H1 (cell line): Measurements from ENCODE around the gene NSUN7. TPM values are rescaled to one million over a fixed set of nuclear protein-coding genes. Genes with fewer than 3 reads are reported as not detected.

Experiments used
- CTCF ChIA-PET: fragments of 300-600 bp; sonication (Branson Sonifier 250); formaldehyde crosslinking; loops from one replicate; lab custom pipeline; 2021; ENCODE audit not compliant: partially characterized antibody; lab: Charles Lee
- POLR2A ChIA-PET: fragments of 300-600 bp; sonication (Branson Sonifier 250); formaldehyde crosslinking; loops from one replicate; lab custom pipeline; 2021; ENCODE audit warnings: inconsistent platforms; ENCODE audit not compliant: partially characterized antibody; lab: Charles Lee
- DNase-seq, 2 experiments: peaks; one replicate each; pipeline versions ENCODE4 v3.0.0 to v3.0.0-alpha.2; 2010 to 2022; ENCODE audit warnings: low spot score in 2 of 2, low read depth in 1 of 2, mixed read lengths in 1 of 2
- FAIRE-seq: peaks from 2 replicates; lab custom pipeline; 2011; peaks lifted over from hg19 to GRCh38; lab: Jason Lieb, UNC
- H2AFZ ChIP-seq: 2 replicates; pipeline ENCODE4 v1.8.1; 2012; ENCODE audit warnings: low read length, inconsistent platforms
- H2AK5ac ChIP-seq: 2 replicates; pipeline ENCODE4 v1.6.1; 2013; ENCODE audit warnings: low read depth, low read length
- H2BK120ac ChIP-seq: replicated peaks from 2 replicates; pipeline ENCODE3; 2013; ENCODE audit warnings: low read depth, low read length, inconsistent platforms
- H2BK12ac ChIP-seq: 2 replicates; pipeline ENCODE4 v1.6.1; 2013; ENCODE audit warnings: low read depth, low read length
- H2BK15ac ChIP-seq: 2 replicates; pipeline ENCODE4 v1.6.1; 2013; ENCODE audit warnings: low read length
- H2BK20ac ChIP-seq: 2 replicates; pipeline ENCODE4 v1.6.1; 2013; ENCODE audit warnings: low read length
- H2BK5ac ChIP-seq: 2 replicates; pipeline ENCODE4 v1.6.1; 2013; ENCODE audit warnings: low read depth, low read length
- H3K14ac ChIP-seq: 2 replicates; pipeline ENCODE4 v1.6.1; 2013; ENCODE audit warnings: inconsistent platforms; ENCODE audit not compliant: insufficient read length
- H3K18ac ChIP-seq: 2 replicates; pipeline ENCODE4 v1.6.1; 2013; ENCODE audit warnings: low read length; ENCODE audit errors: extremely low read depth
- H3K23ac ChIP-seq: 2 replicates; pipeline ENCODE4 v1.6.1; 2013; ENCODE audit warnings: inconsistent platforms; ENCODE audit not compliant: insufficient read length
- H3K23me2 ChIP-seq: 2 replicates; pipeline ENCODE4 v1.6.1; 2013; ENCODE audit warnings: low read depth, low read length
- H3K27ac ChIP-seq: 2 replicates; pipeline ENCODE4 v1.6.1; 2011; ENCODE audit warnings: low read depth, low read length, inconsistent platforms
- H3K27me3 ChIP-seq, 4 experiments: replicated peaks in 1 of 4; 1 replicate in 1 of 4; 2 replicates in 3 of 4; pipeline versions ENCODE4 v1.6.1 to v1.8.1; 2011 to 2013; ENCODE audit warnings: low read length in 3 of 4, mild to moderate bottlenecking in 3 of 4, inconsistent platforms in 2 of 4, mixed read lengths in 2 of 4, moderate library complexity in 1 of 4; ENCODE audit not compliant: control insufficient read depth in 3 of 4, insufficient read depth in 3 of 4; ENCODE audit errors: extremely low read depth in 1 of 4
- H3K36me3 ChIP-seq, 4 experiments: 2 replicates each; pipeline versions ENCODE4 v1.6.1 to v1.8.1; 2011 to 2013; ENCODE audit warnings: mild to moderate bottlenecking in 4 of 4, low read length in 3 of 4, moderate library complexity in 2 of 4, control low read depth in 1 of 4, inconsistent platforms in 1 of 4; ENCODE audit not compliant: insufficient read depth in 4 of 4, control insufficient read depth in 2 of 4
- H3K4ac ChIP-seq: replicated peaks from 2 replicates; pipeline ENCODE3; 2013; ENCODE audit warnings: low read length, low read depth, mixed read lengths, inconsistent platforms; ENCODE audit not compliant: insufficient read length
- H3K4me1 ChIP-seq, 4 experiments: replicated peaks in 1 of 4; 1 replicate in 1 of 4; 2 replicates in 3 of 4; pipeline versions ENCODE4 v1.6.1 to v1.8.1; 2011 to 2013; ENCODE audit warnings: low read length in 3 of 4, inconsistent platforms in 2 of 4, mixed read lengths in 1 of 4; ENCODE audit not compliant: insufficient read depth in 4 of 4, control insufficient read depth in 3 of 4
- H3K4me2 ChIP-seq, 2 experiments: 2 replicates each; pipeline versions ENCODE4 v1.6.1 to v1.8.1; 2011 to 2013; ENCODE audit warnings: low read depth in 2 of 2, low read length in 2 of 2, control low read depth in 1 of 2, inconsistent platforms in 1 of 2, mild to moderate bottlenecking in 1 of 2; ENCODE audit not compliant: insufficient read depth in 1 of 2
- H3K4me3 ChIP-seq, 4 experiments: fragments of 200-600, 300-600 bp in 1 of 4; sonication (generic), shearing (Covaris generic), sonication (Bioruptor Twin) in 1 of 4; 2 replicates each; pipeline versions ENCODE4 v1.5.1 to v1.8.1; 2011 to 2016; ENCODE audit warnings: low read length in 4 of 4, low read depth in 3 of 4, control low read depth in 2 of 4, inconsistent platforms in 2 of 4, mild to moderate bottlenecking in 2 of 4, mixed read lengths in 1 of 4, moderate library complexity in 1 of 4; ENCODE audit not compliant: insufficient read depth in 2 of 4; ENCODE audit errors: extremely low read depth in 1 of 4
- H3K56ac ChIP-seq: replicated peaks from 2 replicates; pipeline ENCODE3; 2013; ENCODE audit warnings: low read depth, mild to moderate bottlenecking, mixed read lengths, low read length, inconsistent platforms; ENCODE audit not compliant: insufficient read length
- H3K79me1 ChIP-seq: 2 replicates; pipeline ENCODE4 v1.6.1; 2013; ENCODE audit warnings: low read depth, low read length, control low read depth
- H3K79me2 ChIP-seq, 2 experiments: 2 replicates each; pipeline versions ENCODE4 v1.6.1 to v1.8.1; 2012 to 2013; ENCODE audit warnings: low read length in 2 of 2, mild to moderate bottlenecking in 2 of 2, inconsistent platforms in 1 of 2; ENCODE audit not compliant: insufficient read depth in 2 of 2, control insufficient read depth in 1 of 2
- H3K9ac ChIP-seq, 4 experiments: replicated peaks in 1 of 4; 1 replicate in 1 of 4; 2 replicates in 3 of 4; pipeline versions ENCODE4 v1.6.1 to v1.8.1; 2011 to 2013; ENCODE audit warnings: low read depth in 3 of 4, low read length in 3 of 4, control low read depth in 2 of 4, mild to moderate bottlenecking in 2 of 4, moderate library complexity in 2 of 4, inconsistent platforms in 1 of 4; ENCODE audit errors: extremely low read depth in 1 of 4
- H3K9me3 ChIP-seq, 2 experiments: 2 replicates each; pipeline versions ENCODE4 v1.6.1 to v1.8.1; 2012 to 2013; ENCODE audit warnings: mild to moderate bottlenecking in 2 of 2, moderate library complexity in 2 of 2, control low read depth in 1 of 2, inconsistent platforms in 1 of 2, low read depth in 1 of 2, low read length in 1 of 2, mixed read lengths in 1 of 2; ENCODE audit not compliant: insufficient read depth in 2 of 2
- H4K20me1 ChIP-seq, 2 experiments: replicated peaks in 1 of 2; 2 replicates each; pipeline versions ENCODE3 to v1.8.1; 2011 to 2013; ENCODE audit warnings: inconsistent platforms in 2 of 2, low read length in 2 of 2, mild to moderate bottlenecking in 1 of 2; ENCODE audit not compliant: insufficient read depth in 2 of 2, control insufficient read depth in 1 of 2
- H4K5ac ChIP-seq: 2 replicates; pipeline ENCODE4 v1.6.1; 2013; ENCODE audit warnings: low read length, low read depth, mixed read lengths, inconsistent platforms; ENCODE audit not compliant: insufficient read length
- H4K8ac ChIP-seq: 2 replicates; pipeline ENCODE4 v1.8.0; 2013; ENCODE audit warnings: mild to moderate bottlenecking, moderate library complexity, low read length, inconsistent platforms; ENCODE audit not compliant: insufficient read depth; ENCODE audit errors: extremely low read depth
- H4K91ac ChIP-seq: replicated peaks from 2 replicates; pipeline ENCODE3; 2013; ENCODE audit warnings: low read length, mixed read lengths, inconsistent platforms; ENCODE audit not compliant: insufficient read length
- CHD1 ChIP-seq: IDR thresholded peaks from 2 replicates; pipeline ENCODE4 v1.6.1; 2012; ENCODE audit warnings: low read depth, low read length, improper control_type of control experiment
- EZH2 ChIP-seq: fragments of 200-600 bp; sonication (generic); IDR thresholded peaks from 2 replicates; pipeline ENCODE4 v1.7.1; 2012; ENCODE audit warnings: low read depth, mild to moderate bottlenecking, moderate library complexity, low read length, inconsistent platforms; ENCODE audit not compliant: severe bottlenecking
- KDM1A ChIP-seq: fragments of 200-600, 300-600 bp; sonication (generic); IDR thresholded peaks from 2 replicates; pipeline ENCODE4 v1.7.1; 2016; ENCODE audit warnings: mild to moderate bottlenecking, low read length, borderline replicate concordance
- WGBS, 2 experiments: shearing (Covaris generic) in 1 of 2; methylation state at CpG; one replicate each; pipeline versions ENCODE4 v1.1.6 to v1.1.7; 2013 to 2015; ENCODE audit warnings: low lambda C conversion rate in 2 of 2, mixed read lengths in 2 of 2, inconsistent platforms in 1 of 2, low coverage in 1 of 2, missing lambda C conversion rate in 1 of 2; ENCODE audit not compliant: insufficient replicate concordance in 2 of 2, insufficient coverage in 1 of 2, insufficient read length in 1 of 2; ENCODE audit errors: extremely low coverage in 1 of 2, missing lambda C conversion rate in 1 of 2; 5-methylcytosine and 5-hydroxymethylcytosine counted together
- polyA plus RNA-seq, 7 experiments: library from polyadenylated mRNA; depleted of rRNA in 3 of 7; stranded (reverse) in 5 of 7; unstranded in 2 of 7; fragments of >200 nt in 5 of 7; fragments of 200-250 nt in 2 of 7; gene quantifications; 1 replicate in 5 of 7; 2 replicates in 1 of 7; 4 replicates in 1 of 7; pipeline versions ENCODE4 v1.2.1 to v1.2.3, GENCODE V29; 2011 to 2013; ENCODE audit warnings: missing spikeins in 2 of 7, mixed read lengths in 2 of 7
- total RNA-seq: library from RNA; stranded (reverse); fragmentation: NEBNext Ultra II Directional; extraction: Animal tissue kit (Norgen Biotek cat#: 25700); gene quantifications from 2 replicates; pipeline ENCODE4 v1.2.1, GENCODE V29; 2021

NSUN7 gene
- total and polyA plus RNA-seq, 2 of the 8 experiments (the other 6 are each of a cell fraction or from before 2014, with no cell fraction given), result 8.8 to 24.4 TPM

DNA sequence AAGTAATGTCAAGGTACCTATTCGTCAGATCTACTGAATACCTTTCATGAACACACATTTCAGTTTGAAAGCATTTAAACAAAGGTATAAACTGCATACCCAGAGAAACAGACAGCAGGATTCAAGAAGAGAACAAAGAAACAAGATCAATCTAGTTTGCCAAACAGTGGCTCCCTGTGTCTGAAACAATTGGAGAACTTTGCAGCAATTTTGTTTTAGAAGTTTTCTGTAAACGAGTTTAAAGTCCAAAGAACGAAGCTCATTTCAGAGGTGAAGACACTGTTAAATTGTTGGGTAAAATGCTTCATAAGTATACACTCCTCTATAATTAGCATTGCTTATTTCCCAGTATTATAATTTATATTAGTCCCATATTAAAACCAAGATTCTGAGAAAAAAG is 21.4 kb upstream of the NSUN7 start:
- H4K8ac ChIP-seq, result no peak overlapping the region
- no peaks in the 10 kb centered on the region for H3K23me2 ChIP-seq
- H2AK5ac ChIP-seq, result no peak overlapping the region
- H2BK5ac ChIP-seq, result no peak overlapping the region
- no peaks in the 10 kb centered on the region for H3K79me1 ChIP-seq
- H4K20me1 ChIP-seq, result no peaks in the 10 kb centered on the region
- CTCF ChIA-PET, result interaction anchor here (1.0 kb wide), 2 partner anchors 9 to 269 kb away, joined by 3 to 4 read pairs; no protein-coding TSS in a partner anchor
- H3K9ac ChIP-seq, result no peak overlapping the region
- H2BK15ac ChIP-seq, result no peak overlapping the region
- H3K23ac ChIP-seq, result no peak overlapping the region
- DNase-seq (no peak), FAIRE-seq (no peak)
- H2BK120ac ChIP-seq, result no peak overlapping the region
- H4K5ac ChIP-seq, result no peak overlapping the region
- H4K91ac ChIP-seq, result no peak overlapping the region
- H2AFZ ChIP-seq, result no peak overlapping the region
- no peaks in the 10 kb centered on the region for H3K9me3 ChIP-seq
- H3K4me2 ChIP-seq, result no peak overlapping the region
- no peak overlapping the region for H2BK12ac ChIP-seq
- no peak overlapping the region for H3K14ac ChIP-seq
- H3K79me2 ChIP-seq, result no peaks in the 10 kb centered on the region
- no peak overlapping the region for H3K4ac ChIP-seq
- no peaks in the 10 kb centered on the region for H3K36me3 ChIP-seq
- no peaks in the 10 kb centered on the region for H3K27me3 ChIP-seq
- H3K4me1 ChIP-seq, result no peaks in the 10 kb centered on the region
- no peak overlapping the region for H3K18ac ChIP-seq
- no peak overlapping the region for H3K56ac ChIP-seq
- no peak overlapping the region for H3K27ac ChIP-seq
- WGBS, 2 experiments, result 78% methylated on average over 3 of the region's 3 CpGs; no CpG with 5 or more reads in 1 of the 2 experiments
- H3K4me3 ChIP-seq, result no peak overlapping the region
- H2BK20ac ChIP-seq, result no peak overlapping the region
- POLR2A ChIA-PET, result no interaction called here
- no peak for TF ChIP-seq CHD1
- no peak for TF ChIP-seq KDM1A
- TF ChIP-seq EZH2, result no peak
